SK-N-SH treated with all-trans-retinoic acid at 6 μM for 48 hours (cell line): ENCODE results near the gene FFAR4.

Experiments
- ATAC-seq: fragments of 200-7000 bp; cut with Tn5 transposase; 3 replicates; pipeline ENCODE4 v1.9.1; 2020; ENCODE audit warnings: mild to moderate bottlenecking, moderate library complexity
- BACH2 ChIP-seq: fragments of 250-450 bp; sonication (Bioruptor Pico); IDR thresholded peaks from 2 replicates; pipeline ENCODE4 v1.9.0; 2021; ENCODE audit warnings: mild to moderate bottlenecking, borderline replicate concordance
- CREB5 ChIP-seq: fragments of 250-450 bp; sonication (Bioruptor Pico); IDR thresholded peaks from 2 replicates; pipeline ENCODE4 v1.5.1; 2020; ENCODE audit warnings: low read depth, mild to moderate bottlenecking, moderate library complexity
- CSDC2 ChIP-seq: fragments of 250-450 bp; sonication (Bioruptor Pico); IDR thresholded peaks from 2 replicates; pipeline ENCODE4 v1.5.0; 2020; ENCODE audit warnings: mild to moderate bottlenecking, moderate library complexity
- CSRNP3 ChIP-seq: fragments of 250-450 bp; sonication (Bioruptor Pico); IDR thresholded peaks from 2 replicates; pipeline ENCODE4 v1.5.1; 2021; ENCODE audit warnings: mild to moderate bottlenecking, moderate library complexity
- ESRRG ChIP-seq: fragments of 250-450 bp; sonication (Bioruptor Pico); IDR thresholded peaks from 2 replicates; pipeline ENCODE4 v1.6.1; 2021; ENCODE audit warnings: mild to moderate bottlenecking
- GLIS3 ChIP-seq: fragments of 250-450 bp; sonication (Bioruptor Pico); IDR thresholded peaks from 2 replicates; pipeline ENCODE4 v1.5.0; 2020; ENCODE audit warnings: mild to moderate bottlenecking, moderate library complexity
- ISL1 ChIP-seq: fragments of 250-450 bp; sonication (Bioruptor Pico); IDR thresholded peaks from 2 replicates; pipeline ENCODE4 v2.1.2; 2022; ENCODE audit warnings: mild to moderate bottlenecking, moderate library complexity
- OSR1 ChIP-seq: fragments of 250-450 bp; sonication (Bioruptor Pico); IDR thresholded peaks from 2 replicates; pipeline ENCODE4 v1.8.0; 2022; ENCODE audit warnings: moderate library complexity, mild to moderate bottlenecking, inconsistent platforms
- PPARA ChIP-seq: fragments of 250-450 bp; sonication (Bioruptor Pico); IDR thresholded peaks from 2 replicates; pipeline ENCODE4 v1.5.0; 2020; ENCODE audit warnings: mild to moderate bottlenecking, borderline replicate concordance
- RARB ChIP-seq: fragments of 250-450 bp; sonication (Bioruptor Pico); IDR thresholded peaks from 2 replicates; pipeline ENCODE4 v1.8.0; 2021; ENCODE audit warnings: mild to moderate bottlenecking, moderate library complexity
- SNAI2 ChIP-seq: fragments of 250-450 bp; sonication (Bioruptor Pico); IDR thresholded peaks from 2 replicates; pipeline ENCODE4 v1.5.0; 2020; ENCODE audit warnings: mild to moderate bottlenecking, moderate library complexity
- TOX ChIP-seq: fragments of 250-450 bp; sonication (Bioruptor Pico); IDR thresholded peaks from 2 replicates; pipeline ENCODE4 v1.8.0; 2021; ENCODE audit warnings: mild to moderate bottlenecking, moderate library complexity, borderline replicate concordance
- TSHZ2 ChIP-seq: fragments of 250-450 bp; sonication (Bioruptor Pico); IDR thresholded peaks from 2 replicates; pipeline ENCODE4 v1.5.0; 2020; ENCODE audit warnings: mild to moderate bottlenecking, moderate library complexity
- ZC3H10 ChIP-seq: fragments of 250-450 bp; sonication (Bioruptor Pico); IDR thresholded peaks from 2 replicates; pipeline ENCODE4 v1.5.1; 2021; ENCODE audit warnings: mild to moderate bottlenecking, moderate library complexity
- ZFP3 ChIP-seq: fragments of 250-450 bp; sonication (Bioruptor Pico); IDR thresholded peaks from 2 replicates; pipeline ENCODE4 v1.5.0; 2020; ENCODE audit warnings: mild to moderate bottlenecking, moderate library complexity
- ZFP30 ChIP-seq: fragments of 450-650 bp; formaldehyde crosslinking; IDR thresholded peaks from 2 replicates; pipeline ENCODE4 v1.5.0; 2022; ENCODE audit warnings: mild to moderate bottlenecking, moderate library complexity
- ZNF565 ChIP-seq: fragments of 450-650 bp; formaldehyde crosslinking; conservative IDR thresholded peaks from 2 replicates; pipeline ENCODE4 v1.5.0; 2020; ENCODE audit warnings: low read depth, mild to moderate bottlenecking, moderate library complexity
- ZNF70 ChIP-seq: fragments of 450-650 bp; formaldehyde crosslinking; IDR thresholded peaks from 2 replicates; pipeline ENCODE4 v1.5.0; 2020; ENCODE audit warnings: mild to moderate bottlenecking, moderate library complexity

The FFAR4 gene

GRCh38 chr10:93613126-93613525 lies 46.7 kb downstream of the FFAR4 start:
- no peak for TF ChIP-seq ZFP30 (CRISPR knock-in tag)
- no peak for TF ChIP-seq CREB5 (CRISPR knock-in tag)
- TF ChIP-seq RARB: no peak
- TF ChIP-seq ISL1 (CRISPR knock-in tag): no peak
- no peak for TF ChIP-seq BACH2 (CRISPR knock-in tag)
- TF ChIP-seq ZNF565 (CRISPR knock-in tag): no peak
- no peak for TF ChIP-seq CSDC2
- no peak for TF ChIP-seq CSRNP3 (CRISPR knock-in tag)
- no peak for TF ChIP-seq TOX (CRISPR knock-in tag)
- TF ChIP-seq ESRRG (CRISPR knock-in tag): no peak
- no peak for TF ChIP-seq ZNF70 (CRISPR knock-in tag)
- TF ChIP-seq ZC3H10: no peak
- no peak for TF ChIP-seq GLIS3 (CRISPR knock-in tag)
- no peak for TF ChIP-seq OSR1 (CRISPR knock-in tag)
- no peak for ATAC-seq

GRCh38 chr10:93614101-93614825 lies 47.8 kb downstream of the FFAR4 start:
- no peak for ATAC-seq

More at GRCh38 chr10:93614101-93614825, 47.8 kb downstream of the FFAR4 start:
- TF ChIP-seq SNAI2 (CRISPR knock-in tag) (no peak), RARB (no peak), TSHZ2 (CRISPR knock-in tag) (no peak), TOX (CRISPR knock-in tag) (no peak), ZFP30 (CRISPR knock-in tag) (no peak), BACH2 (CRISPR knock-in tag) (no peak), CSRNP3 (CRISPR knock-in tag) (no peak), ZFP3 (CRISPR knock-in tag) (no peak), ESRRG (CRISPR knock-in tag) (no peak), ISL1 (CRISPR knock-in tag) (no peak), PPARA (no peak)
